Stimulated activated CD8-positive, alpha-beta memory T cell treated with anti-CD3 and anti-CD28 coated beads, Interleukin-15, amount 100 ng/mL, for 48 hours (primary cell): ENCODE data around the gene LAMB1.
"Not testable (repeated sequence)": the region's sequence is repeated elsewhere in the genome, so short reads cannot be mapped to it uniquely, and the experiment has no call there.

Experiments used
- DNase-seq, 2 donors: peaks; one replicate each; pipeline ENCODE4 v3.0.0-alpha.2; 2020; ENCODE audit warnings: low read depth in 2 of 2

The LAMB1 gene

GRCh38 chr7:107971613-107972012 lies 31.3 kb downstream of the LAMB1 start:
- no peak for DNase-seq

- no peak for DNase-seq
These were observed 31.9 kb downstream of the LAMB1 start for GRCh38 chr7:107971100-107971499.

DNA sequence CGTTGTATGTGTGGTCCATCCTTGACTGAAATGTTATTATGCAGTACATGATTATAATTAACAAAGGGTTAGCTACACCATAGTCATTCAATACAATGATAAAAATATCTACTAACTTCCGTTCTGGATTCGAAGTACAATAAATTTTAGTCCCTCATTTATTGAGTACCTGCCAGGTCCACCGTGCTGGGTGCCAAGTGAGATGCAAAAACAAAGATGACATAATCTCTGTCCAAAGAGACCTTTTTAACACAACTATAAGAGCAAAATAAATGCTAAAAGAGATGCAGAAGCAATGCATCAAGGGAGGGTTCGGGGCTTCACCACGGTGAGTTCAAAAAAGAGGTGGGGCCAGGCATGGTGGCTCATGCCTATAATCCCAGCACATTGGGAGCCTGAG lies 33.1 kb downstream of the LAMB1 start:
- no peak for DNase-seq

GRCh38 chr7:107968449-107968848 lies 34.5 kb downstream of the LAMB1 start:
- no peak for DNase-seq

- DNase-seq, result no peak
These were observed 35.5 kb downstream of the LAMB1 start for GRCh38 chr7:107967420-107967819.

- no peak for DNase-seq
These were observed 36.2 kb downstream of the LAMB1 start for GRCh38 chr7:107966711-107967110.

DNA sequence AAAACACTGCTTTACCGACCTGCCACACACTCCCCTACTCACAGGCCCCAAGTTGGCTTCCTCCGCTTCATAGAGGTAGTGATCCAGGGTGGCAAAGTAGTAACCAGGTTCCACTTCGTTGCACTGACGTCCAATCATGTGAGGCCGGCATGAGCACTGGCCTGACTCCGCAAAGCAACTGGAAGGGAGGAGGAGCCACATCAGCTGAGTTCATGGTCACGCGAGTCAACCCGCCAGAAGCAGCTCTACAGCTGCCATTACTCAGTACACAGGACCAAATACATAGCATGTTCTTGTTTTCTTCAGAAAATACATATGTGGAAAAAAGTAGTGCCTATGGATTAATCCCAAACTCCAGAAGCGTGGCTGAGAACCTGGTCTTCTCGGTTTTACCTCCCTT lies 38.5 kb downstream of the LAMB1 start:
- DNase-seq, result no peak

DNA sequence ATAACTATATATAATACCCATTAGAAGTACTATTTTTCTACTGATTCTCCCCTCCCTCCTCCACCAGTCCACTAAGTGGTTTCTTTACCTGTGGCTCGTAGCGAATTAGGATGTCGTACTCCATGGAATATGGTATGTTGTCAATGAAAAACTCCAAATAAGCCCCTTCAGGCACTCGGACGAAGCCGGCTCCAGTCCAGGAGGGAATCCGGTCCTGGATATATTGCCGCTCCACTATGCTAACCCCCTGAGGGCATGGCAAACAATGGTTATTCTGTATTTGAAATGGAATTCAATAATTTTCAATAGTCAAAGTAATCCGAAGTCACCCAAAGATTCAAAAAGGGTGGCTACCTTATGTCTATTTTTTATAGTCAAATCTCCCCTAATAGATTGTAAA lies 40.1 kb downstream of the LAMB1 start:
- no peak for DNase-seq

DNA sequence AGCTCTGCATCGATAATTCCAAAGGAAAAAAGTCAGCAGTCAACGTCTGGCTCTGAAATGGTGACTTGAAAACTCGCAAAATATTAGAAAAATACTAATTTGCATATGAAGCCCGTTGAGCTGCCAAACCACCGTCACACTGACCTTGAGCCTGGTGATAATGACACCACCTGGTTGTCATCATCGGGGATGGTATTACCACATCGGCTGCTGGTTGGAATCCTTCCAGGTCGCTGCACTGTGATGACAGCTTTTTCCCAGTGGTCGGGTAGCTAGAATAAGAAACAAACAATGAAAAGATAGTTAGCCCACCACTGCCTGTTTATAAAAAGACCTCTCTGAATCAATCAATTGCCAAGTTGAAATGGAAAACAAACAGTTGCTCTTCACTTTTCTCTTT lies 41.6 kb downstream of the LAMB1 start:
- DNase-seq, result no peak

- DNase-seq, result no peak
These were observed 42.7 kb downstream of the LAMB1 start for GRCh38 chr7:107960272-107960671.

- no peak for DNase-seq
These were observed 43.4 kb downstream of the LAMB1 start for GRCh38 chr7:107959527-107959898.

- no peak for DNase-seq
These were observed 44.0 kb downstream of the LAMB1 start for GRCh38 chr7:107958764-107959526.

DNA sequence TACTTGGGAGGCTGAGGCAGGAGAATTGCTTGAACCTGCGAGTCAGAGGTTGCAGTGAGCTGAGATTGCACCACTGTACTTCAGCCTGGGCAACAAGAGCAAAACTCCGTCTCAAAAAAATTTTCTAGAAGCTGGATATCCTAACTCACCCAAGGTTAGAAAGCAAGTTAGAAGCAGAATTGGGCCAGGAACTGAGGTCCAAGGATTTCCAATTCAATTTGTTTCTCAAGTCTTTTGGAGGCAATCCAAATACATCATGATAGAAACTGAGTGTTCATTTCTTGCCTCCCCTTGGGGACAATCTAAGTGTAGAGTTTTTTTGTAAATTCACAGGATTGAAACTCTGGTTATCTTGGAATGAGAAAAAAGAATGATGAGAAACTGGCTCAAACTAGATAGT lies 45.5 kb downstream of the LAMB1 start:
- no peak for DNase-seq

- DNase-seq, result not testable (repeated sequence)
These were observed 46.0 kb downstream of the LAMB1 start for GRCh38 chr7:107956950-107957349.

DNA sequence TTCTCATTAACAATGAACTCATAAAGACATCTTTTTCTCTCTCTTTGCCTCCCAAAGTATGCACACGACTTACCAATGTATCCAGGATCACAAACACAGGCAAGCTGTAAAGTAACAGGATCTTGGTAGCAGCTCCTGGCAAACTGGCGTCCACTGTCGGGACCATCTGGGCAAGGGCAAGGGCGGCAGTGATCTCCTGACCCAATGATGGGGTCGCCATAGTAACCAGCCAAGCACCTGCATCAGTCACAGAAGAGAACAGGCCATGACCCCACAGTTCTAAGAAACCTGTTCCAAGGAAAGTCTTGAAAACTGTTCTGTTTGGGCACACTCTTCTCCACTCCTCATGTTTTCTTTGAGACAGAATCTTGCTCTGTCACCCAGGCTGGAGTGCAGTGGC lies 47.6 kb downstream of the LAMB1 start:
- DNase-seq, result no peak

- DNase-seq, result no peak
These were observed 49.0 kb downstream of the LAMB1 start for GRCh38 chr7:107953924-107954303.

GRCh38 chr7:107953265-107953923 lies 49.6 kb downstream of the LAMB1 start:
- no peak for DNase-seq

DNA sequence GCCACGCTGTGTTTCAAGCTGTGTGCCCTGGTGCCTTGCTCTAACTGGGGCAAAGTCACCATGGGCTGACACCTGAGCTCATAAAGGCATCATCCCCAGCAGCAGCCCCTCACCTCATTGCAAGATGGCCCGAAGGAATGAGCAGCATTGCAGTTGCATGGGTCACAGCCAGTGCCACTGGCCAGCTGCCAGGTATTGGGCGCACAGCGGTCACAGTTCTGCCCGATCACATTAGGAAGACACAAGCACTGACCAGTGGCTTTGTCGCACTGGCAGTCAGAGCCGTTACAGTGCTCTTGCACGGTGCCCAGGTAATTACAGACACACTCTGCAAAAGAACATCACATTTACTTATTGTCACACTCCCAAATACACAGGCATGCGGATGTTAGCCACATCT lies 51.1 kb downstream of the LAMB1 start:
- no peak for DNase-seq

DNA sequence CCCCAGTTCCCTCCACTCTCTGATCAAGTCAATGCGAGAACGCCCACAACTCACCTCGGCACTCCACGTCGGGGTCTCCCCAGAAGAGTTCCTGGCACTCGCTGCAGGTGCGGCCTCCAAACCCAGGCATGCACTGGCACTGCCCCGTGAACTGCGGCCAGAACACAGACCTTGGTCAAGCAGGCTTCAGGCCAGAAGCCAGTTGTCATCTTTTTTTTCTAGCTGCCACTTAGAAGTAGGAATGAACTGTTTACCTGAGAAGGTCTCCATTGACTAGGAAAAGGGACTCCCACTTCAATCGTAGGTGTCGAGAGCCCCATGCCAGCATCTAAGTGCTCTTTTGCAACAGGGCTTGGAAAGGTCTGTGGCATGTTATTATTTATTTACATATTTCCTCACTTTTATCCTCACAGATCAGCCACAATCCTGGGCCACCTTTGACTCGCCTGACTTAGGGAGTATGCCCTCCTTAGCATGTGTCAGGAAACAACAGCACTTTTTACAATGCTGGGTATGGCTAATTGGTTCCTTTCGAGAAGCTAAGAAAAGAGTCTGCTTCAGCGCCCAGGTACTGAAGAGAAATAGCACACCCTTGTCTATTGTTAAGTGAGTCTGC lies 51.7 kb downstream of the LAMB1 start:
- no peak for DNase-seq

GRCh38 chr7:107949443-107949935 lies 53.5 kb downstream of the LAMB1 start:
- DNase-seq, result no peak

DNA sequence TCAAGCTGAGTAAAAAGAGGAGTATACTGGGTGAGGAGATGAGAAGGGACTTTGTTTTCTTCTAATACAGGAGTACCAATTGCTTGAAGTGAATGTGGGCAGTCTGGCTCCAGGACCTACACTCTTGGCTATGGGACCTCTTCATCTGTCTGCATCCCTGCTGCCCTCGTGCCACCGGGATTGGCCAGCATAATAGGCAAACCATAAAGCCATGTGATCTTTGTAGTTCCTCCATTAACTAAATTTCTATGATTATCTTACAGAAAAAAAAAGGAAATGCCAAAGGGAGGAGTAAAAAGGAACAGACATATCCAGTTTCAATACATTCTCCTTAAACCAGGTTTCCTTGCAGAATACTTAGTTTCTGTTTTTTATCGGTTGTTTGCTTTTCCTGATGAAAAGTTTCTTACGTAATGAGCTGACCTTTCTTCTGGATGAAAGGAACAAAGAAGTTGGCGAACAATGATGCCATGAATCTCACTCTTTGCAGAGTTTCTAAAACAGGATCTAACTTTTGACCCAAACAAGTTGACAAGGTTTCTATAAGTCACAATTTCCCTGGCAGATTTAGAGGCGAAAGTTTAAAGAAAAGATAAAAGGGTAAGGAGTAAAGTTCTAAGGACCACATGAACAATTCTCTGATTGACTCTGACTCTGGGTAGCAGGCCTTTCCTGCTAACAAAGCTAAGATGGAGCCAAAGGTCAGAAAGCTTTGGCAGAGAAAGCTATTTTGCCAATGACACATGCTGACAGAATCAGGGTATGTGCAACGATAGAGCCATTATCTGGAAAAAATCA lies 54.1 kb downstream of the LAMB1 start:
- no peak for DNase-seq

DNA sequence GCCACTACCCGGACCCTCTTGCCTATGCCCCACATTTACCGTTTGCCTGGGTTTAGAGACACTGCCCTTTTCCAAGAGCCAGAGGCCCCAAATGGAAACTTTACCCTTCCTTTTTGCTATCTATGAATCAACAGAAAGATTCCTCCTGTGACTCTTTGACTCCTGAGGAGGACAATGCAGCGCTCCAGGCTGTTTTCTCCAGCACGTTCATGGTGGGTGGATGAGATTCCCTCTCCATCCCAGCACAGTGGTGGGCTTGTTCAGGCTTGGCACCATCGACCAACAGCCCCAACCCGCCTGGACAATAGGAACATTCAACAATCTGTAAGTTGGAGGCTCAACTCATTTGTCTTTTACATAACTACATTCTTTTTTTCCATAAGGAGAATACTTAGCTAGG lies 56.1 kb downstream of the LAMB1 start:
- no peak for DNase-seq
